HG03378 (cell line): Measurements from ENCODE around the gene USP34.

Experiments
- ATAC-seq: cut with Tn5 transposase; IDR thresholded peaks from one replicate; pipeline ENCODE4 v1.9.1; 2021; ENCODE audit warnings: mild to moderate bottlenecking, moderate library complexity; ENCODE audit not compliant: unreplicated experiment

The USP34 gene

DNA sequence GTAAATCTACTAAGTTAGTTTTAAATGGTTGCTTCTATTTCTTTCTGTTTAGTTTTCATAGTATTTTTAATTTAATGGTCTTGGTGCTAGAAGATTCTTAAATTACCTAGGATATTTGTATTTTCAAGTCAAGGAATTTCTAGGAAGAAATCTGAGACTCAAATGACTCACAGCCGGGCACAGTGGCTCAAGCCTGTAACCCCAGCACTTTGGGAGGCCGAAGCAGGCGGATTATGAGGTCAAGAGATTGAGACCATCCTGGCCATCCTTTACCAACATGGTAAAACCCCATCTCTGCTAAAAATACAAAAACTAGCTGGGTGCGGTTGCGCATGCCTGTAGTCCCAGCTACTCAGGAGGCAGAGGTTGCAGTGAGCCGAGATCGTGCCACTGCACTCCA is 213.4 kb downstream of the USP34 start:
- ATAC-seq = no peak

DNA sequence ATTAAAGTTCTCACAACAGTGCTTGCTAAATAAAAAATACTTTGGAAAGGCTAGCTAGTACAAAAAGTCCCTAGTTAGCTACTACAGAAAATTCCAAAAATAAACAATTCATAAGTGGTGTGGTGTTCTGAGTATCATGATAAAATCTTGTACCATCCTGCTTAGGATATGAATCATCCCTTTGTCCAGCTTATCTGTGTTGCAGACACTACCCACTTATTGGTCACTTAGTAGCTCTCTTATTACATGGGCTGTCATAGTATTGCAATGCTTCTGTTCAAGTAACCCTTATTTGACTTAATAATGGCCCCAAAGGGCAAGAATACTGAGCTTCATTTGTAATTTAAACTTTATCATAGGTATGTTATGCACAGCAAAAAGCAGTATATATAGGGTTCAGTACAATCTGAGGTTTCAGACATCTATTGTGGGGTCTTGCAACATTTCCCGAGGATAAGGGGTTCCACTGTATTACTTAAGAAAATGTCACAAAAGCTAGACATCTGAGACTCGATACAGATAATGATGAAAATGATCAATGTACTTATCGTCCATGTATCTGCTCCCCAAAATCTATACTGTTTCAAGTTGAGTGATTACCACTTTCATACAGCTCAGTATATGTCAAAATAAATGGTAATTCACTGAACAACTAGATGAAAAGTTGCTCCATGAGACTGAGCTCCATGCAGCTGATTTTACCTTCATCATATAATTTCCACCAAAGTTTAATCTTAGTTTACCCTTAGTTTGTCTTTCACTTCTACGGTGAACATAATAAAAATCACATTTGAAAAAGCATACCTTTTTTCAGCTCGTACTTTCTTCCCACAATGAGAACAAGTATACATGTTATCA is 215.1 kb downstream of the USP34 start:
- no peak for ATAC-seq

DNA sequence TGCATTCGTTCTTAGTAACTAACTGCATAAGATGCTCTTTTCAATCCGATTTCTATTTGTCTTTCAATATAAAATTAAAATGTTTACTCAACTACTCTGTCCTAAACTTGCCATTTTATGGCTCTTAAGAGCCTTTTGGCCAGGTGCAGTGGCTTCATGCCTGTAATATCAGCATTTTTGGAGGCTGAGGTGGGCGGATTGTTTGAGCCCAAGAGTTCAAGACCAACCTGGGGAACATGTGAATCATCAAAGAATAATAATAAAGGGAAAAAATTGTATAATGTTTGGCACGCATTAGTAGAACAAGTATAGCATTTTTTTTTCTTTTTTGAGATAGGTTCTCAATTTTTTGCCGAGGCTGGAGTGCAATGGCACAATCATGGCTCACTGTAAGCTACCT is 216.4 kb downstream of the USP34 start:
- ATAC-seq = no peak

DNA sequence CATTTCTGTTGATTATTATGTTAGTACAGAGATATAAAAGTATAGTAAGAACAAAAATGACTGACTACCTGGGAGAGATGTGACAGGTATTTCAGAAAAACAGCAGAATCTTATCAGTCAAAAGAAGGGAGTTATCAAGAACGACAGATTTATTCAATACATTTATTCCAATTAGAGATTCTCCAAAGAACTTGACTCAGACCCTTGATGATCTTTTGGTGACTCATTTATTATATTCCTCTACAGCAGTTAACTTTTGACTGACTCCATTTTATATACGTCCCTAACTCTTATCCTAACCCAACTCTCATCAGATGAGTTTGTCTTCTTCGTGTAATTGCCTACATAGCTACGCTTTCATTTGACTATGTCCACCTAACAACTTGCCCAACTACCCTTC is 217.8 kb downstream of the USP34 start:
- ATAC-seq = no peak

DNA sequence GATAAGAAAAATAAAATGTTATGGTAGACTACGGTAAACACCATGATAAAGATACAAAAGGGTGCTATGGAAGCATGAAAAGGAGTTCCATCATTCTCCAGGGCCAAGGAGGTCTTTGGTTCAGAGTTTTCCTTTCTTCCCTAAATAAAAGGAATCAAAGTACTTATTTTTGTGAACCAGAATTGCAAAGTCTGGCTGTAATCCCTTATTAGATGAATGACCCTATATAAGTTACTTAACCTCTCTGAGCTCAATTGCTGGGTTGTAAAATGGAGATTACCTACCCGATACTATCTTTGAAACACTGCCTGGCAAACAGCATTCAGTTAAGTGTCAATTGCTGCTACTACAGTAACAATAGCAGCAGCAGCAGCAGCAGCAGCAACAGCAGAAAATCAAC is 218.9 kb downstream of the USP34 start:
- no peak for ATAC-seq

DNA sequence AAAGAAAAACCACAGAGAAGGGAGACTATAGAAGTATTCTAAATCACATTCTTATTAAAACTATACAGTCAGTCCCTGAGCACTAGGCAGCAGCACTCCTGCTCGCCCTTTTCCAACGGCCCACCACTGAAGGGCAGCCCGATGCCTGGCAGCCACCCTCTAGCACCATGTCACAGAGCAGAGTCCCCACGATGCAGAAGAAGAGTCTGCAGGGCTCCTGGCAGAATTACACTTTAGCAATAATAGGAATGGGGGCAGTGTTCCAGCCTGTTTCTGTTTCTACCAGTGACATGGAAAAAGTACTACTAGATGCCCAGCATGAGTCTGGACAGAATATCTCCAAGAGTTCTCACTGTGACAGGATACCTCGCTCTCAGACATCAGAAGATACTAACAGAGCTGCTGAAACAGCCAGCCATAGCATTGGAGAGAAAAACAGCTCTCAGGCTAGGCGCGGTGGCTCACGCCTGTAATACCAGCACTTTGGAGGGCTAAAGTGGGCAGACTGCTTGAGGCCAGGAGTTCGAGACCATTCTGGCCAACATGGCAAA is 221.3 kb downstream of the USP34 start:
- no peak for ATAC-seq

DNA sequence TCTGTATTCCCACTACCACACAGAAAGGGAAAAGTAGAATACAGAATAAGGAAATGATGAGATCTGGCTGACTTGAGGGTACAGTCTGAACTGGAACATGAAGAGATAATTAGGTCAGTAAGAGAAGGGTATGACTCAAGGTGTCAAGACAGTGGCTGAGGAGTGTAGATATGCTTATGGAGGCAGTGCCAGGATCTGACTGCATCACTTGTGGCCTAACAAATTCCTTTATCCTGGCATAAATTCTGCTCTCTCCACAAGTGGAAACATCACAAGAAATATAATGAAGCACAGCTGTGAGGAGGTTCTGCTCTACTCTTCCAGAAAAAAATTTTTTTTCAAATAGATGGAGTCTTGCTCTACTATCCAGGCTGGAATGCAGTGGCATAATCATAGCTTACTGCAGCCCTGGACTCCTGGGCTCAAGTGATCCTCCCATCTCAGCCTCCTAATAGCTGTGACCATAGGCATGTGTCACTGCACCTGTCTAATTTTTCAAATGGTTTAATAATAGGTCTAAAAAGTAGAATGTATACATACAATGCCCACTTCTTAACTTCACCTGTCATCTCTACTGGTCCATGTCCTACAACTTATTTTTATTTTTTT is 223.6 kb downstream of the USP34 start:
- ATAC-seq = no peak

DNA sequence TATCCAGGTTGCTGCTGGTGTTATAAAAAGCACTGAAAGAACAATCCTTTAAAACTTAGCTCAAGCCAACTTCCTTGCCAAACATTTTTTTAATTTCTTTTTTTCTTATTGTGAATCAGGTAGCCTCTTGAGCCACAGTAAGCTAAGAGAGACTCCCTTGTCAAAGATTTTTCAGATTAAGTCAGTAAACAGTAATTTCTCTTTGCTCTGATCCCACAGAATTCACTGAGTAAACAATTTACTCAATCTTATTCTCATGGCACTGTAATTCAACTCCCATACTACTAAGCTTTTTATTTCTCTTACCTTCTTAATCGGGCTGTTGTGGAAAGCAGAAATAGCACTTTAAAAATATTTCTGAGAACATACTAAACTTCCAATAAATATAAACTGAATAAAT is 226.2 kb downstream of the USP34 start:
- no peak for ATAC-seq

DNA sequence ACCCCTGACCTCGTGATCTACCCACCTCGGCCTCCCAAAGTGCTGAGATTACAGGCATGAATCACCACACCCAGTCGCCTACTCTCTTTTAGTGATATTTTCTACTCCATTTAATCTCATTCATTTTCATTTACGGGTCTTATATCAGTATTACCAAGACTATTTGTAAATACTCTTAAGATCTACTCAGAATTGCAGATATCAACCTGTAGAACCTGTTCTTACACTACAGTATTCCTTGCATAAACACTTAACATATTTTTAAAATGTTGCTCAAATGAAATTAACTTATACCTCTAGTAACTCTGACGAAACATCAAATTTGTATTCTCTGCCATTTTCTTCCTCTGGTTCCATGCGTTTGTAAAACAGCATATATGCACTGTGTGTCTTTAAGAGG is 229.6 kb downstream of the USP34 start:
- ATAC-seq = no peak

DNA sequence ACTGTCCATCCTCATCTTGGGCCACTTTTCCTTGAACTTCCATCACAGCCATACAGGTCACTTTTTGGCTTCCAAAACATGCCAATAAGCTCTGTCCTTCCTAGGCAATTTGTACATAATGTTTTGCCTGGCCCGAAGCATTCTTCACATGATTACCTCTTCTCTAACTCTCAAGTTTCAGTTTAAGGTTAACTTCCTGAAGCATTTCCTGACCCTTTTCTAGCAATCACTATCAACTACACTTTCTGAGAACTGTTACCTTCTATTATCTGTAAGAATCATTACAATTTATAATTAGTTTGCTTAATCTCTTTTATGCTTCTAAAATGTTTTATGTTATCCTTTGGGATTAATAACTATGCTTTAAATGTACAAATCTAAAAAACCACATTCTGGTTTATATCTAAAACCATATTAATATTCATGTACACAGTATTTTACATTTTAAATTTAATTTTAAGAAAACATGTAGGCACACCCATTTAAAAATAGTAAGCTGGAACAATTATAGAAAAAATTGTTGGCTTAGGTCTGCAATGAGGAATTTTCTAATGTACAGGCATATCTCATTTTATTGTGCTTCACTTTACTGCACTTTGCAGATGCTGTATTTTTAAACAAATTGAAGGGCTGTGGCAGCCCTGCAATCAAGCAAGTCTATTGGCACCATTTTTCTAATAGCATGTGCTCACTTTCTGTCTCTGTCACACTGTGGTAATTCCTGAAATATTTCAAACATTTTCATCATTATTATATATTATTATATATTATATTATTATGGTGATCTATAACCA is 232.5 kb downstream of the USP34 start:
- no peak for ATAC-seq

DNA sequence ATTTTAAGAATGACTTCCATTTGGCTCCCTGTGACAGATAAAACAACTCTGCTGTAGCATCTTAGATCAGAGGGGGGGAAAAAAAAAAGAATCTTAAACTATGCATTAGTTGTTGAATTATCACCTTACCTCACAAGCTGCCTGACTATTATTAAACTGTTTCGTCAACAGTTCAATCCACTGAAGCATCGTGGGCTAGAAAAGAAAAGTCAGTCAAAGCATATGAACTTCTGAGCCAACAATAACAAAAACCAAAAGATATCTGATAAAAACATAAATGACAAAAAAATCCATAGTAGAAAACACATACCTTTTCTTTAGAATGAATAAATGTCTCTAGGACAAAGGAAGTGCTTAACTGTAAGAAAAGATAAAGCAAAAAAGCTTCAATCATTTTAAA is 235.2 kb downstream of the USP34 start:
- ATAC-seq = no peak

DNA sequence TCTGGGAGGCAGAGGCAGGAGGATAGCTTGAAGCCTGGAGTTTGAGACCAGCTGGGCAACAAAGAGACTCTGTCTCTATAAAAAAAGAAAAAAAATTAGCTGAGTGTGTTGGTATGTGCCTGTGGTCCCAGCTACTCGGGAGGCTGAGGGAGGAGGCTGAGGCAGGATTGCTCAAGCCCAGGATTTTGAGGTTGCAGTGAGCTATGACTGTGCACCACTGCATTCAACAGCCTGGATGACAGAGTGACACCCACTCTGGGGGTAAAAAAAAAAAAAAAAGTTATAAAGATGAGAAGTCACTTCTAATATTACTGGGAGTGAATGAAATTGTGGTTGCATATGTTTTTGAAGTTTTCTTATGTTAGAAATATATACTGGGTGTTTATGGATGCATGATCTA is 237.3 kb downstream of the USP34 start:
- ATAC-seq = no peak

DNA sequence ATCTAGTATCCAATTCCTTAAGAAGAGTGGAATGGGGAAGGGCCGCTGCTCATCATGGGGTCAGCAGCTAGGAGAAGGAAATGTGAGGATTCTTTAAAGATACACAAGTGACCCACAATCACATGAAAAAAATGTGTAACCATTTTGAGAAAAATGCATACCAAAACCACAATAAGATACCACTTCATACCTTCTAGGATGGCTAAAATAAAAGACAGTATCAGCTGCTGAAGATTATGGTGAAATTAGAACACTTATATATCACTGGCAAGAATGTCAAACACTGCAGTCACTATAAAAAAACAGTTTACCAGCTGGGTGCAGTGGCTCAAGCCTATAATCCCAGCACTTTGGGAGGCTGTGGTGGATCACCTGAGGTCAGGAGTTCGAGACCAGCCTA is 241.0 kb downstream of the USP34 start:
- no peak for ATAC-seq

DNA sequence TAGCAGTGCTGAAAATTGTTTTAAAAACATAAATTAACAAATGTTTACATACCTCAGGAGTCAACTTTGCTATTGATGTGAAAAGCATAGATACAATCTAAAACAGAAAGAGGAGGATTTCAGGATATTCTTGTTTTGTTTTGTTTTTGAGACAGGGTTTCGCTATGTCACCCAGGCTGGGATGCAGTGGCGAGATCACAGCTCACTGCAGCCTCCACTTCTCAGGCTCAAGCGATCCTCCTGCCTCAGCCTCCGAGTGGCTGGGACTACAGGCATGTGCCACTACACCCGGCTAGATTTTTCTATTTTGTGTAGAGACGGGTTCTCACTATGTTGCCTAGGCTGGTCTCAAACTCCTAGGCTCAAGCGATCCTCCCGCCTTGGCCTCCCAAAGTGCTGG is 248.3 kb downstream of the USP34 start:
- ATAC-seq = no peak

DNA sequence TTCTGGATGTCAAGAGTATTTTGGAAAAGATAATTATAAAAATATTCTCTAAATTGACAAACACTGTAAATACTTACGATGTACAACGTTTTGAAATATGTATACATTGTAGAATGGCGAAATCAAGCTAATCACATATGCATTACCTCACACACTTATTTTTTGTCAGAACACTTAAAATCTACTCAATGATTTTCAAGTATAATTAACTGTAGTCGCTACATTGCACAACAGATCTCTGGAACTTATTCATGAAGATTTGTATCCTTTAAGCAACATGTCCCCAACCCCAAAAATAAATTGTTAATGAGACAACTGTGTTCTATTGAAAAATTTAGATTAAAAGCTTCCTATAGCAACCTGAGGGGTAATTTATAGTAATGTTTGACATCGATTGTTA is 249.1 kb downstream of the USP34 start:
- ATAC-seq = no peak

DNA sequence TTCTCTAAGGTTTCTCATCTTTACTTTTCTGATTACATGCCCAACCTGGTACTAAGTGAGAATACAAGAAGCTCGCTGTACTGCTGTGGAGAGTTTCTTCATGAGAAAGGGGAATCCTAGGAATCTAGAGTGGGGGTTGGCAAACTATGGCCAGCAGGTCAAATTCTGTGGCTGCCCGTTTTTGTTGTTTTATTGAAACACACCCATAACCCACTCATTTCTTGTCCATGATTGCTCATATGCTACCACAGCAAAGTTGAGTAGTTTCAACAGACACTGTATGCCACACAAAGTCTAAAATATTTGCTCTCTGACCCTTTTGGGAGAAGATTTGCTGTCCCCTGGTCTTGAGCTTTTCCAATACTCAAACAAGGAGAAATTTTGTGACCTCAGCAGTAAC is 250.1 kb downstream of the USP34 start:
- no peak for ATAC-seq

DNA sequence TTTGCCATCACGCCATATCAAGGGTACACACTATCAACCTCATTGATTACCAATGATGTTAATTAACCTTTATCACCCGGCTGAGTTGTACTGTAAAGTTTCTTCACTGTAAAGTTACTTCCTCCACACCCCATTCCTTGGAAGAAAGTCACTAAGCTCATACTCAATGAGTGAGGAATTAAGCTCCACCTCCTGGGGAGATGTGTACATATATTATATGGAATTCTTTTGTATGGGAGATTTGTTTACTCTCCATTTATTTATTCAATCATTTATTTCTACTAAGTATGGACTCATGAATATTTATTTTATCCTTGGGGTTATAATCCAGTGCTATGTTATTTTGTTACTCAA is 252.1 kb downstream of the USP34 start:
- no peak for ATAC-seq

DNA sequence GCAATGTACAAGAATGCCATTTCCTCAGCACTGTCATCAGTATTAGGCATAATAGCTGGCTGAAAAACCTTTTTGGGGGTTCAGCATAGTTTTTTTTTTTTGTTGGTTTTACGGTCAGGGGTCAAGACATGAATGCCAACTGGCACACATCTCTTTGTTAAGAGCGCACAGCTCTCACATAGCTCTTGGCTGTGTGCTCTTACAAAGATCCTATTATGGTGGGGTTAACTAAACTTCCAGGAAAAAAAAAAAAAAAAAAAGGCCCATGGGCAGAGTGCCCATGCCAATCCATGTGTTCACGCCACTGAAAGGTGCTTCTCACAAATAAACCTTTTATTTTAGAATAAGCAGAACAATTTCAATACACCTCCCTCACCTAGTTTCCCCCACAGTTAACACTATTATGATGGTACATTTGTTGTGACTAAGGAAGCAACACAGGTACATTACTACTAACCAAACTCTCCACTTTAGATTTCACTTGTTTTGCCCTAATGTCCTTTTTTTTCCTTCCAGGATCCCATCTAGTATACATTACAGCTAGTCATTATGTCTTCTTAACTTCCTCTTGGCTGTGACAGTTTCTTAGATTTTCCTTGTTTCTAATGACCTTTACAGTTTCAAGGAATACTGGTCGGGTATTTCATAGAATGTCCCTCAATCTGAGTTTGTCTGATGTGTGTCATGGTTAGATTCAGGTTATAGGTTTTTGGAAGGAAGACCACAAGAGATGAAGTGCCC is 252.6 kb downstream of the USP34 start:
- ATAC-seq = no peak

DNA sequence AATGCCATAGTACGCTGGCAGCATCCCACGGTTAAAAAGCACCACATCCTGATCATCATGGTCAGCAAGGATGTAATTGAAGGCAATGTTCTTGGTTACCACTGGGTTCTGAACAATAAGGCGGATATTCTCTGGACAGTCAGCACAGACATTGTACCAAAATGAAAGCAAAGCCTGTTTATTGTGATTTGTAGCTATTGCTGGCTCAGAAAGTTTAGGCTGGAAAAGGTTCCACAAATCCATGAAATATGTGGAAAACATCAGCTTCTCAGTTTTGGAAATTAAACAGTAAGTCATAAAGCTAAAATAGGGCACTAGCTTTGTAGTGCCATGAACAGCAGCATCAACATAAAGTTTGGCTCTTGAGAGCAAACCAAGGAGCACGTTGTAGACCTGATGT is 256.7 kb downstream of the USP34 start:
- no peak for ATAC-seq

DNA sequence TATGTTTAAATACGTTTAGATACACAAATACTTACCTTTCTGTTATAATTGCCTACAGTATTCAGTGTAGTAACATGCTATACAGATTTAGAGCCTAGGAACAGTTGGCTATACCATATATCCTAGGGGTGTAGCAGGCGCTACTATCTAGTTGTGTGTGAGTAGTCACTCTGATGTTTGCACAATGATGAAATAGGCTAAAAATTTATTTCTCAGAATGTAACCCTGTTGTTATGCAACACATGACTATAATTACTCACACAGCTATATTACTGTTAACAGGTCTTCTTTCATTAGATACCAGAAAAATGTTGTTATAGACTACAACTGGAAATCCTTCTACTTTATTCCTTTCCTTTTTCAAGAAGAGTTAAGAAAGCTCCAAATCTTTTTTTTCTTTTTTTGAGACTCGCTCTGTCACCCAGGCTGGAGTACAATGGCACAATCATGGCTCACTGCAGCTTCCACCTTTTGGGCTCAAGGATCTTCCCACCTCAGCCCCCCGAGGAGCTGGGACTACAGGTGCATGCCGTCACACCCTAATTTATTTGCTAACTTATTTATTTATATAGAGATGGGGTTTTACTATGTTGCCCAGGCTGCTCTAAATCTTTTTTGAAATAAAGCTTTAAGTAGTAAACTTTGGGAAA is 260.4 kb downstream of the USP34 start:
- no peak for ATAC-seq

DNA sequence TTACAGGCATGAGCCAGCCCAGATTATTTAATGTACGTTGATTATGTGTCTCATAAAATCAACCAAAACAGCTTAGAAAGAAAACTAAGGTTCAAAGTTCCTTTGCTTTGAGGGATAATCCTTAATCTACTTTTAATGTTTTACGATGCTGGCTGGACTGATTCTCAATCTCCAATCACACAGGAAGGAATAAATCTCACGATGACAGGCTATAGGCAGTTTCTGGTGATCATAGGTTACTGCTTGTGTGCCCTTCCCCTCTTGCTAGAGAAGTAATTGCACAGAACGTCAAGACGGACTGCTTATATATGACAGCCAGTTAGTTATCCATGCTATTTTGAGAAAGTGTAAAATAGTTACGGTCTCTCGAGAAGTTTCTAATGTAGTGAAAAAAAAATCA is 265.8 kb downstream of the USP34 start:
- ATAC-seq = no peak
